H1 (cell line): ENCODE measurements around the gene SUPT20H. TPM values are rescaled to one million over a fixed set of nuclear protein-coding genes. Genes with fewer than 3 reads are reported as not detected.

ENCODE experiments used
- BACH1 ChIP-seq: IDR thresholded peaks from 2 replicates; pipeline ENCODE4 v1.6.1; 2012; ENCODE audit warnings: low read length, improper control_type of control experiment
- CHD2 ChIP-seq: IDR thresholded peaks from 2 replicates; pipeline ENCODE4 v1.6.1; 2012; ENCODE audit warnings: low read length, improper control_type of control experiment
- MAX ChIP-seq: IDR thresholded peaks from 2 replicates; pipeline ENCODE4 v1.6.1; 2012; ENCODE audit warnings: inconsistent platforms
- SIN3A ChIP-seq, 2 experiments: IDR thresholded peaks in 1 of 2; conservative IDR thresholded peaks in 1 of 2; 2 replicates each; pipeline ENCODE4 v1.6.1; 2011 to 2012; ENCODE audit warnings: low read length in 2 of 2, improper control_type of control experiment in 1 of 2, low read depth in 1 of 2, mild to moderate bottlenecking in 1 of 2
- TCF12 ChIP-seq: IDR thresholded peaks from 2 replicates; pipeline ENCODE4 v1.6.1; 2011; ENCODE audit warnings: low read depth, mild to moderate bottlenecking, low read length
- polyA plus RNA-seq, 7 experiments: library from polyadenylated mRNA; depleted of rRNA in 3 of 7; stranded (reverse) in 5 of 7; unstranded in 2 of 7; fragments of >200 nt in 5 of 7; fragments of 200-250 nt in 2 of 7; gene quantifications; 1 replicate in 5 of 7; 2 replicates in 1 of 7; 4 replicates in 1 of 7; pipeline versions ENCODE4 v1.2.1 to v1.2.3, GENCODE V29; 2011 to 2013; ENCODE audit warnings: missing spikeins in 2 of 7, mixed read lengths in 2 of 7
- total RNA-seq: library from RNA; stranded (reverse); fragmentation: NEBNext Ultra II Directional; extraction: Animal tissue kit (Norgen Biotek cat#: 25700); gene quantifications from 2 replicates; pipeline ENCODE4 v1.2.1, GENCODE V29; 2021
- TF ChIP-seq, protein P1 (sequence below): IDR thresholded peaks from 2 replicates; pipeline ENCODE4 v1.6.1; 2012; ENCODE audit warnings: low read length, inconsistent platforms

The SUPT20H gene
- total and polyA plus RNA-seq, 2 of the 8 experiments (the other 6 are each of a cell fraction or from before 2014, with no cell fraction given) = 69.2 to 75.1 TPM

GRCh38 chr13:36999054-36999714 lies 60.3 kb downstream of the SUPT20H start, which contains the start of gene ALG5 (continued):
- TF ChIP-seq MAX (peak; percentile 64), BACH1 (peak; percentile 74), TCF12 (0 out of 2 replicates have a peak, but pooled peaks have one; percentile 46), SIN3A (conservative IDR thresholded peaks at IDR 0.05 in 1 of 2, IDR thresholded peaks at IDR 0.05 in 1 of 2; ENCODE audit: low read depth in 1 of 2, low read length in 2 of 2) (peak; percentile 49; a peak in 1 of 4 replicates), CHD2 (peak; percentile 6; the same call in 1 of the 2 replicates)
- TF ChIP-seq, protein P1, sequence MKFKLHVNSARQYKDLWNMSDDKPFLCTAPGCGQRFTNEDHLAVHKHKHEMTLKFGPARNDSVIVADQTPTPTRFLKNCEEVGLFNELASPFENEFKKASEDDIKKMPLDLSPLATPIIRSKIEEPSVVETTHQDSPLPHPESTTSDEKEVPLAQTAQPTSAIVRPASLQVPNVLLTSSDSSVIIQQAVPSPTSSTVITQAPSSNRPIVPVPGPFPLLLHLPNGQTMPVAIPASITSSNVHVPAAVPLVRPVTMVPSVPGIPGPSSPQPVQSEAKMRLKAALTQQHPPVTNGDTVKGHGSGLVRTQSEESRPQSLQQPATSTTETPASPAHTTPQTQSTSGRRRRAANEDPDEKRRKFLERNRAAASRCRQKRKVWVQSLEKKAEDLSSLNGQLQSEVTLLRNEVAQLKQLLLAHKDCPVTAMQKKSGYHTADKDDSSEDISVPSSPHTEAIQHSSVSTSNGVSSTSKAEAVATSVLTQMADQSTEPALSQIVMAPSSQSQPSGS = no peak
